HG03342 (cell line): ENCODE results near the gene SLC14A1.

Experiments
- ATAC-seq: cut with Tn5 transposase; IDR thresholded peaks from one replicate; pipeline ENCODE4 v1.9.1; 2021; ENCODE audit warnings: mild to moderate bottlenecking, moderate library complexity; ENCODE audit not compliant: unreplicated experiment

SLC14A1 gene

GRCh38 chr18:45723567-45724355, at the start of gene SLC14A1:
Gene SLC14A1 (plus strand): TSS chr18:45724181. CDS start chr18:45730321, 6,140 bp downstream.
- no peak for ATAC-seq

GRCh38 chr18:45677276-45677807, 46.6 kb upstream of the SLC14A1 start:
- no peak for ATAC-seq

GRCh38 chr18:45678441-45678840, 45.5 kb upstream of the SLC14A1 start:
- ATAC-seq = no peak

- no peak for ATAC-seq
Observed at GRCh38 chr18:45678850-45679249, 45.1 kb upstream of the SLC14A1 start.

GRCh38 chr18:45680066-45680690, 43.8 kb upstream of the SLC14A1 start:
- ATAC-seq = no peak

GRCh38 chr18:45682181-45682580, 41.8 kb upstream of the SLC14A1 start:
- ATAC-seq = no peak

- ATAC-seq = no peak
Observed at GRCh38 chr18:45684341-45685115, 39.5 kb upstream of the SLC14A1 start.

GRCh38 chr18:45686891-45687611, 36.9 kb upstream of the SLC14A1 start:
- ATAC-seq = peak; percentile 80

- peak; percentile 29 for ATAC-seq
Observed at GRCh38 chr18:45687621-45688020, 36.4 kb upstream of the SLC14A1 start.

- ATAC-seq = no peak
Observed at GRCh38 chr18:45688113-45688512, 35.9 kb upstream of the SLC14A1 start.

GRCh38 chr18:45688833-45689232, 35.1 kb upstream of the SLC14A1 start:
- no peak for ATAC-seq

GRCh38 chr18:45689396-45689795, 34.6 kb upstream of the SLC14A1 start:
- ATAC-seq = no peak

GRCh38 chr18:45690975-45691815, 32.8 kb upstream of the SLC14A1 start:
- ATAC-seq = no peak

GRCh38 chr18:45691816-45692179, 32.2 kb upstream of the SLC14A1 start:
- no peak for ATAC-seq

- ATAC-seq = no peak
Observed at GRCh38 chr18:45702708-45703265, 21.2 kb upstream of the SLC14A1 start.

GRCh38 chr18:45708831-45709230, 15.2 kb upstream of the SLC14A1 start:
- no peak for ATAC-seq

GRCh38 chr18:45712061-45712460, 11.9 kb upstream of the SLC14A1 start:
- ATAC-seq = no peak

- ATAC-seq = no peak
Observed at GRCh38 chr18:45713239-45713638, 10.7 kb upstream of the SLC14A1 start.

- ATAC-seq = no peak
Observed at GRCh38 chr18:45715212-45715780, 8.7 kb upstream of the SLC14A1 start.
